LNCAP (cell line): ENCODE data around the gene ASPSCR1.

Experiments
- TF ChIP-seq, protein P1 (sequence below): fragments of 450-650 bp; IDR thresholded peaks from 2 replicates; pipeline ENCODE4 v1.5.1; 2017; ENCODE audit warnings: mild to moderate bottlenecking

The ASPSCR1 gene, protein sequence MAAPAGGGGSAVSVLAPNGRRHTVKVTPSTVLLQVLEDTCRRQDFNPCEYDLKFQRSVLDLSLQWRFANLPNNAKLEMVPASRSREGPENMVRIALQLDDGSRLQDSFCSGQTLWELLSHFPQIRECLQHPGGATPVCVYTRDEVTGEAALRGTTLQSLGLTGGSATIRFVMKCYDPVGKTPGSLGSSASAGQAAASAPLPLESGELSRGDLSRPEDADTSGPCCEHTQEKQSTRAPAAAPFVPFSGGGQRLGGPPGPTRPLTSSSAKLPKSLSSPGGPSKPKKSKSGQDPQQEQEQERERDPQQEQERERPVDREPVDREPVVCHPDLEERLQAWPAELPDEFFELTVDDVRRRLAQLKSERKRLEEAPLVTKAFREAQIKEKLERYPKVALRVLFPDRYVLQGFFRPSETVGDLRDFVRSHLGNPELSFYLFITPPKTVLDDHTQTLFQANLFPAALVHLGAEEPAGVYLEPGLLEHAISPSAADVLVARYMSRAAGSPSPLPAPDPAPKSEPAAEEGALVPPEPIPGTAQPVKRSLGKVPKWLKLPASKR

DNA sequence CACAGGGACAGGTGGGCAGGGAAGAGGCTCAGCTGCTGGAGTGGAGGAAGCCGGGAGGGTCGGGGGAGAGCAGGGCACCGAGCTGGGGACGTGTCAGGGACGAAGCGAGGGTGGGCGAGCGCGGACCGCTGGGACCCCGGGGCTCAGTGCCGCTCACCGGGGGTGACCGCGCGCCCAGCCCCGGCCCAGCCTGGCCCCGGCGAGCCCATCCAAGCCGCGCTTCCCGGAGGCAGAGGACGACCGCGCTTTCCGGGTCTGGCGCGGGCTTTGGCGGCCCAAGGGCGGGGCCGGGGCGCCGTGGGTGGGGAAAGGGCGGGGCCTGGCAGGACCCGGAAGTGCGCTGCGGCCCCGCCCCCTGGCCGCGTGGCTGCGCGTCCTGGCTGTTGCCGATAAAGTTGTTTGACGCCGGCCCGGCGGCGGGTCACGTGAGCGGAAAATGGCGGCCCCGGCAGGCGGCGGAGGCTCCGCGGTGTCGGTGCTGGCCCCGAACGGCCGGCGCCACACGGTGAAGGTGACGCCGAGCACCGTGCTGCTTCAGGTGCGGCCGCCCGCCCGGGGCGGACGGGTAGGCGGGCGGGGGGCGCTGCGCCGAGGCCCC is at the start of gene ASPSCR1:
Gene ASPSCR1 (plus strand): TSS at position 419 of the 598 bp plus-strand sequence. CDS start 18 bp downstream, at position 437.
- TF ChIP-seq, protein P1, sequence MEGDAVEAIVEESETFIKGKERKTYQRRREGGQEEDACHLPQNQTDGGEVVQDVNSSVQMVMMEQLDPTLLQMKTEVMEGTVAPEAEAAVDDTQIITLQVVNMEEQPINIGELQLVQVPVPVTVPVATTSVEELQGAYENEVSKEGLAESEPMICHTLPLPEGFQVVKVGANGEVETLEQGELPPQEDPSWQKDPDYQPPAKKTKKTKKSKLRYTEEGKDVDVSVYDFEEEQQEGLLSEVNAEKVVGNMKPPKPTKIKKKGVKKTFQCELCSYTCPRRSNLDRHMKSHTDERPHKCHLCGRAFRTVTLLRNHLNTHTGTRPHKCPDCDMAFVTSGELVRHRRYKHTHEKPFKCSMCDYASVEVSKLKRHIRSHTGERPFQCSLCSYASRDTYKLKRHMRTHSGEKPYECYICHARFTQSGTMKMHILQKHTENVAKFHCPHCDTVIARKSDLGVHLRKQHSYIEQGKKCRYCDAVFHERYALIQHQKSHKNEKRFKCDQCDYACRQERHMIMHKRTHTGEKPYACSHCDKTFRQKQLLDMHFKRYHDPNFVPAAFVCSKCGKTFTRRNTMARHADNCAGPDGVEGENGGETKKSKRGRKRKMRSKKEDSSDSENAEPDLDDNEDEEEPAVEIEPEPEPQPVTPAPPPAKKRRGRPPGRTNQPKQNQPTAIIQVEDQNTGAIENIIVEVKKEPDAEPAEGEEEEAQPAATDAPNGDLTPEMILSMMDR: no peak

DNA sequence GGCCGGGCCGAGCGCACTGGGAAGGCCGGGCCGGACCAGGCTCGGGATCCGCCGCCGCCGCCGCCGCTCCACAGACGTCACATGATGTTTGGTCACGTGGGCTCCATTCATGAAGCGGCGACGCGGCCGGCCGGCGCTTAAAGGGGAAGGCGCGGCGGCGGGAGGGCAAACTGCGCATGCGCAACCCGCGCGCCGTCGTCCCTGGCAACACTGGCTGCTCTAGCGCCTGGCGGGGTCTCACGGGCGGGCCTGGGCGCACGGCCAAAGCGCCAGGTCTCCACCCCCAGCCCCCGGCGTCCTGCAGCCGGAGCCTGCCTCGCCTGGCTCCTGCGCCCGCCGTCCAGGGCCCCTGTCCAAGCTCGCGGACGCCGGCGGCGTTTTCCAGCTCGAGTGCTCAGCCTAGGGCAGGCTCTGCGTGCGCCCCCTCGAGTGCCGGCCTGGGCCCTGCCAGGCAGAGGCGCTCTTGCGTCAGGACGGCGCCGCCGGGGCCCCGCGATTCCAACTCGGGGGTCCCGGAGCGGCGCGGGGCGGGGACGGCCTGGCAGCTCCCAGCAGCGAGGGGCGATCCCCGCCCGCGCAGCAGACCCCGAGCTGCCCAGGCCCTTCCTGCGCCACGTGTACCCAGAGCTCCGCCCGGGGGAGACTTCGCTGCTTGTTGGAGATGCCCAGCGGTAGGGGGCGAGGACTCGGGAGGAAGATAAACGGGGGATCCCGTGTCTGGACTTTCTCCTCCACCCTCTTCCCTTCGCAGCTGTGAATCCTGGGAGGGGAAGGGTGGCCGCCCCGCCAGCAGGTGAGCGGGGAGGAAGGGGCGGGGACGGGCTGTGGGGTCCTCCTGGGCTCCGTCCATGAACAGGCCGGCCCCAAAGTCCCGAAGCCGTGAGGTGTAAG is 49.5 kb upstream of the ASPSCR1 start, which contains the start of gene MAFG:
Gene MAFG (minus strand): TSS at position 83 of the 891 bp plus-strand sequence. CDS start 4,550 bp downstream, outside the sequence.
- TF ChIP-seq, protein P1: peak; percentile 36

DNA sequence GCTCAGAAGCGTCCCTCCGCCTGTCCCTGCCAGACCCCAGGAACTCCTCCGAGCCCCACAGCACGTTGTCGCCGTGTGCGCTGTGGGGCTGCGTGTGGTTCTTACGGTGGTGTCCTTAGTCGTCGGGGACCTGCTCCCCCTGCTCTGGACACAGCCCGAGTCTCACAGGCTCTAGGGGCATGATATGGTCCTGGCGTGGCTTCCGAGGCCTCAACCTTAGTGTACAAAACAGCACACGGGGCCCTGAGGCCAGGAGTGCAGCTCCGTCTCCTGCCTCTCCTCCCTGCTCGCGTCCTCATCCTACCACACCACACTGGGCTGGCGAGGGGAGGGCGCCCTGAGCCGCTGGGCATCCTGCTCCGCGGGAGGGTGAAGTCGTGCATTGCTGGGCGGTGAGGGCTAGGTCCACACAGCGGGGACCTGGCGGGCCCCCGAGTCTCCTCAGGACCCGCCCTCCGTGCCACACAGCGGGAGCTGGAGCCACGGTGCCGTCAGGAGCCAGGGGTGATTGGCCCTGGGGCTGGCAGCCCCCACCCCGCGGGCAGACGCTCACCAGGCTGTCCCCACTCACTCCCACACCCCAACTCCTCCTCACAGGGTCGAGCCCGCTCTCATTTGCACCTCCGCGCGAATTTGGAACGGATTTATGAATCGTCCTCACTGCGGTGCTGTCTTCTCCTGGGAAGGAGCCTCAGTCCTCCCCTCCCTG is 48.7 kb upstream of the ASPSCR1 start:
- TF ChIP-seq, protein P1: no peak

DNA sequence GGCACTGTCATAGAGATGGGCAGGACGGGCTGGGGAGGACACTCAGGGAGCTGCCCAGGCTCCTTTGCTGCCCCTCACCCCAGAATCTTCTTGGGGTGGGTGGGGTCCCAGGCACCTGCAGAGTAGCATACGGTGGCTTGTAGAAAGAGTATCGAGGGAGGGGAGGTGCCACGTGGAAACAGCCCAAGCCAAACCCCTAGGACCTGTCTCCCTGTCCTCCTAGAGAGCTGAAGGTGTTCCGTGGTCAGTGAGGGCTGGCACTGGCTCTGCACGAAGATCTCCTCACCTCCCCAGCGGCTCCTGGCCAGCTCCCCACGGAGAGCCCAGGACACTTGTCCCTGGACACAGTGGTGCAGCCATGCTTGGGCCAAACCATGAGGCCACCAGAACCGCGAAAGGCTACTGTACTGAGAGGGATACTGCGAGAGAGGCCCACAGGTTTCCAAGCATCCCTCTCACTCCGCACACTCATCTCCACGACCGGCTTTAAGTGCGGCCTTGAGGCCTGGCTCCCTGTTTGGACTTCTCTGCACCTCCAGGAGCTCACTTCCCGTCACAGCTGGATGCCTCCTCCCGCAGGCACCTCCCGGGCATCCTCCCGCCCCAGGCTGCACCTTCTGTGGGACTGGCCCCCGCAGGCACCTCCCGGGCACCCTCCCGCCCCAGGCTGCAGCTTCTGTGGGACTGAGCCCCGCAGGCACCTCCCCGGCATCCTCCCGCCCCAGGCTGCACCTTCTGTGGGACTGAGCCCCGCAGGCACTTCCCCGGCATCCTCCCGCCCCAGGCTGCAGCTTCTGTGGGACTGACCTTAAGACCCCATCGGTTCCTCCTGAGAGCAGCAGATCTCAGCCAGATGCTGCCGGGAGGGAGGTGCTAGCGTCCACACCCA is 47.9 kb upstream of the ASPSCR1 start:
- TF ChIP-seq, protein P1: no peak

DNA sequence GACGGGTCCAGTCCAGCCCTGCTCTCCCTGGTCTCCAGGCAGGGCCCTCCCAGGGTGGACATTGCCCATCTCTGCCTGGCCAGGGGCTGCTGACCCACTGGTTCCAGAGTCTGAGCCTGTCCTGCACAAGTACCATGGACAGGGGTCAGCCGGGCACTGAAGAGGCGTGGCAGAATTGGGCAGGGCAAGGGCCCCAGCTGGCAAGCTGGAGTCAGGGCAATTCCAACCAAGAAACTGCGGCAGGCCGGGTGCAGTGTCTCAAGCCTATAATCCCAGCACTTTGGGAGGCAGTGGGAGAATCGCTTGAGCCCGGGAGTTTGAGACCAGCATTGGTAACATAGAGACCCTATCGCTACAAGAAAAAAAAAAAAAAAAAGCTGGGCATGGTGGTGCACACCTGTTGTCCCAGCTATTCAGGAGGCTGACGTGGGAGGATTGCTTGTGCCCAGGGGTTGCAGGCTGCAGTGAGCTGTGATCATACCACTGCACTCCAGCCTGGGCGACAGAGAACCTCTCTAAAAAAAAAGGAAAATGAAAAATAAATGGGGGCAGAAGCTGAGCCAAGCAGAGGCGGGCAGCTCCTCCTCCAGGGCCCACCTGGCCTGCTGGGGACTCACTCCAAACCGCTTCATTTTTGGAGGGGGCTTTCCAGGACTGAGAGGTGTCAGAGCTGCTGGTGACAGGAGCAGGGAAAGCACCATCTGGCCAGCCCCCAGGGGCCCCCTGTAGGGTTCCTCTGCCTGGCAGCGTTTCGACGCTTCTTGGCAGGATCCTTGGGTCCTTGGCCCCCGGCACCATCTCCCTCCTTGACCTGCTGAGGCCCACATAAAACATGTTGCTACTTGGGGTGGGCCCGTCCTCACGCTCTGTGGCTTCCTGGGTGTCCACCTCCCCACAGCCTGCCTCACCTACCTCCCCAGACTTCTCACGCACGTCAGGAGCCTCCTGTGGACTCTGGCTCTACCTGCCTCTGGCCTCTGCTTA is 47.0 kb upstream of the ASPSCR1 start:
- TF ChIP-seq, protein P1: no peak

DNA sequence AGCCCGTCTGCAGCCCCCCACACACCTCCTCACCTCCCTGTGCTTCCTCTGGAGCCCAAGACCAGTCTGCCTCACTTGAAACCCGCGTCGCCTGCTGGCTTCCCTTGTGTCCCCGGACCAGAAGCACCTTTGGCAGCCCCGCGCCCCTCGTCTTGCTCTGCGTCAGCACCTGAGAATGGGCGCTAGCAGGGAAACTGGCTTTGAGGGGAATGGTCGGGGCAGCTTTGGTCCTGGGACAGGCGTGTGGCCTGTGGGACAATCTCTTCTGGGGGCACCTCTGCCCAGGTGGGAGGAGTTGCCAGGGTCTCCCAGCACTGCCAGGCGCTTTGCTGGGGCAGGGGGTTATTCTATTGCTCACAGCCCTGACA is 46.3 kb upstream of the ASPSCR1 start:
- TF ChIP-seq, protein P1: no peak
